ENCODE measurements around the gene CUL9. TPM values are rescaled to one million over a fixed set of nuclear protein-coding genes. Genes with fewer than 3 reads are reported as not detected.

The CUL9 gene
- polyA plus RNA-seq, 1 donor from 2014 or later = 65.0 TPM

GRCh38 chr6:43205849-43206248 is 23.9 kb downstream of the CUL9 start:
- Histone ChIP-seq H3K9me3 (ENCODE audit: low read length) (no peaks in the 10 kb centered on the region), H3K79me2 (replicated peaks; ENCODE audit: insufficient read depth, low read length) (no peaks in the 10 kb centered on the region), H3K9ac (ENCODE audit: low read length) (no peak overlapping the region), H3K4me3 (ENCODE audit: low read length) (no peak overlapping the region), H3F3A (ENCODE audit: insufficient read depth, low read length, poor library complexity, severe bottlenecking) (no peaks in the 10 kb centered on the region), H4K20me1 (ENCODE audit: insufficient read depth) (no peaks in the 10 kb centered on the region), H3K27ac (ENCODE audit: low read length) (no peak overlapping the region), H3K36me3 (ENCODE audit: insufficient read depth, low read length) (no peaks in the 10 kb centered on the region), H3K9me2 (ENCODE audit: insufficient read depth, low read length) (no peaks in the 10 kb centered on the region), H3K4me2 (ENCODE audit: low read length) (no peak overlapping the region), H3K27me3 (ENCODE audit: insufficient read depth, low read depth, low read length) (no peaks in the 10 kb centered on the region), H2AFZ (ENCODE audit: low read depth, low read length) (no peak overlapping the region)
- TF ChIP-seq EP300 (conservative IDR thresholded peaks at IDR 0.05; ENCODE audit: poor library complexity, severe bottlenecking) = no peak
- no peak for TF ChIP-seq SMC3 (conservative IDR thresholded peaks at IDR 0.05; ENCODE audit: poor library complexity)
- TF ChIP-seq RAD21 (conservative IDR thresholded peaks at IDR 0.05) = no peak
- no peak for TF ChIP-seq TAF1 (IDR thresholded peaks at IDR 0.05; ENCODE audit: low read depth)

- Histone ChIP-seq H3K9me3 (ENCODE audit: low read length) (no peaks in the 10 kb centered on the region), H3K4me3 (ENCODE audit: low read length) (no peak overlapping the region), H4K20me1 (ENCODE audit: insufficient read depth) (no peaks in the 10 kb centered on the region), H3K36me3 (ENCODE audit: insufficient read depth, low read length) (no peaks in the 10 kb centered on the region), H2AFZ (ENCODE audit: low read depth, low read length) (no peak overlapping the region), H3K9ac (ENCODE audit: low read length) (no peak overlapping the region), H3K4me2 (ENCODE audit: low read length) (no peak overlapping the region), H3K9me2 (ENCODE audit: insufficient read depth, low read length) (no peaks in the 10 kb centered on the region), H3K79me2 (replicated peaks; ENCODE audit: insufficient read depth, low read length) (no peaks in the 10 kb centered on the region), H3F3A (ENCODE audit: insufficient read depth, low read length, poor library complexity, severe bottlenecking) (no peaks in the 10 kb centered on the region), H3K27me3 (ENCODE audit: insufficient read depth, low read depth, low read length) (no peaks in the 10 kb centered on the region), H3K27ac (ENCODE audit: low read length) (no peak overlapping the region)
- TF ChIP-seq EZH2 (IDR thresholded peaks at IDR 0.05; ENCODE audit: borderline replicate concordance, insufficient read depth, low read length, poor library complexity, severe bottlenecking) (no peak), RAD21 (conservative IDR thresholded peaks at IDR 0.05) (no peak), POLR2AphosphoS5 (IDR thresholded peaks at IDR 0.05) (no peak), REST (IDR thresholded peaks at IDR 0.05; ENCODE audit: borderline replicate concordance) (no peak), TAF1 (IDR thresholded peaks at IDR 0.05; ENCODE audit: low read depth) (no peak), CTCF (IDR thresholded peaks at IDR 0.05; ENCODE audit: poor library complexity, severe bottlenecking) (no peak), MXI1 (conservative IDR thresholded peaks at IDR 0.05; ENCODE audit: poor library complexity, severe bottlenecking) (no peak), EP300 (conservative IDR thresholded peaks at IDR 0.05; ENCODE audit: poor library complexity, severe bottlenecking) (no peak), SMC3 (conservative IDR thresholded peaks at IDR 0.05; ENCODE audit: poor library complexity) (no peak)
Observed at GRCh38 chr6:43207286-43207685, 25.3 kb downstream of the CUL9 start.

- Histone ChIP-seq H3K9ac (ENCODE audit: low read length) (no peak overlapping the region), H3K9me2 (ENCODE audit: insufficient read depth, low read length) (no peaks in the 10 kb centered on the region), H4K20me1 (ENCODE audit: insufficient read depth) (no peaks in the 10 kb centered on the region), H3K4me3 (ENCODE audit: low read length) (no peak overlapping the region), H3F3A (ENCODE audit: insufficient read depth, low read length, poor library complexity, severe bottlenecking) (no peaks in the 10 kb centered on the region), H3K36me3 (ENCODE audit: insufficient read depth, low read length) (no peaks in the 10 kb centered on the region), H3K27ac (ENCODE audit: low read length) (no peak overlapping the region), H3K9me3 (ENCODE audit: low read length) (no peaks in the 10 kb centered on the region), H3K4me2 (ENCODE audit: low read length) (no peak overlapping the region), H2AFZ (ENCODE audit: low read depth, low read length) (no peak overlapping the region), H3K79me2 (replicated peaks; ENCODE audit: insufficient read depth, low read length) (no peaks in the 10 kb centered on the region), H3K27me3 (ENCODE audit: insufficient read depth, low read depth, low read length) (no peaks in the 10 kb centered on the region)
- no peak for TF ChIP-seq EP300 (conservative IDR thresholded peaks at IDR 0.05; ENCODE audit: poor library complexity, severe bottlenecking)
- peak; percentile 27 for TF ChIP-seq RAD21 (conservative IDR thresholded peaks at IDR 0.05)
- TF ChIP-seq MXI1 (conservative IDR thresholded peaks at IDR 0.05; ENCODE audit: poor library complexity, severe bottlenecking) = no peak
- TF ChIP-seq SMC3 (conservative IDR thresholded peaks at IDR 0.05; ENCODE audit: poor library complexity) = no peak
- no peak for TF ChIP-seq REST (IDR thresholded peaks at IDR 0.05; ENCODE audit: borderline replicate concordance)
- TF ChIP-seq CTCF (IDR thresholded peaks at IDR 0.05; ENCODE audit: poor library complexity, severe bottlenecking) = peak; percentile 39
- TF ChIP-seq POLR2AphosphoS5 (IDR thresholded peaks at IDR 0.05) = no peak
- TF ChIP-seq TAF1 (IDR thresholded peaks at IDR 0.05; ENCODE audit: low read depth) = no peak
- TF ChIP-seq EZH2 (IDR thresholded peaks at IDR 0.05; ENCODE audit: borderline replicate concordance, insufficient read depth, low read length, poor library complexity, severe bottlenecking) = no peak
Observed at GRCh38 chr6:43211955-43212354, 30.0 kb downstream of the CUL9 start.
